ENCODE results near the gene SALL3.

The SALL3 gene

DNA sequence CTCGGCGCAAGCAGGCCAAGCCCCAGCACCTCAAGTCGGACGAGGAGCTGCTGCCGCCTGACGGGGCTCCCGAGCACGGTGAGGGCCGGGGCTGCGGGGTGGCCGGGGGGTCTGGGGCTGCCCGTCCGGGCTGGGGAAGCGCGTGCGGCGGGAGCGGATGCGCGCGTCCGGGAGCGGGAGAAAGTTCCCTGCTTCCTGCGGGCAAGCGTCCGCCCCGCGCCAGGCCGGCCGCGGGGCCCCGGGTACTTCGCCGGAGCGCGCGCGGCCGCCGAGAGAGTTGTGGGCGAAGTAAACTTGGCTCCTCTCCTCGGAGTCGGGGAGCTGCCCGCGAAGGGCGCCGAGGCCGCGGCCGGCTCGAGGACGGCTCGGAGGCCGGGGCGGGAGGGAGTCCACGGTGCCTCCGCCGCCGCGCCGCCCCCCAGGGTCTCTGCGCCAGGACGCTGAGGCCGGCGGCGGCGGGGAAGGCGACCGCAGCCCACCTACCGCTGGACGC, 707 bp downstream of the SALL3 start:
- TF ChIP-seq, protein P1, sequence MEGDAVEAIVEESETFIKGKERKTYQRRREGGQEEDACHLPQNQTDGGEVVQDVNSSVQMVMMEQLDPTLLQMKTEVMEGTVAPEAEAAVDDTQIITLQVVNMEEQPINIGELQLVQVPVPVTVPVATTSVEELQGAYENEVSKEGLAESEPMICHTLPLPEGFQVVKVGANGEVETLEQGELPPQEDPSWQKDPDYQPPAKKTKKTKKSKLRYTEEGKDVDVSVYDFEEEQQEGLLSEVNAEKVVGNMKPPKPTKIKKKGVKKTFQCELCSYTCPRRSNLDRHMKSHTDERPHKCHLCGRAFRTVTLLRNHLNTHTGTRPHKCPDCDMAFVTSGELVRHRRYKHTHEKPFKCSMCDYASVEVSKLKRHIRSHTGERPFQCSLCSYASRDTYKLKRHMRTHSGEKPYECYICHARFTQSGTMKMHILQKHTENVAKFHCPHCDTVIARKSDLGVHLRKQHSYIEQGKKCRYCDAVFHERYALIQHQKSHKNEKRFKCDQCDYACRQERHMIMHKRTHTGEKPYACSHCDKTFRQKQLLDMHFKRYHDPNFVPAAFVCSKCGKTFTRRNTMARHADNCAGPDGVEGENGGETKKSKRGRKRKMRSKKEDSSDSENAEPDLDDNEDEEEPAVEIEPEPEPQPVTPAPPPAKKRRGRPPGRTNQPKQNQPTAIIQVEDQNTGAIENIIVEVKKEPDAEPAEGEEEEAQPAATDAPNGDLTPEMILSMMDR (IDR thresholded peaks at IDR 0.05; ENCODE audit: insufficient read depth, low read depth, low read length, missing control alignments) = no peak
- no peak overlapping the region for H3K4me3 ChIP-seq (ENCODE audit: low read depth, low read length)
- no peak for DNase-seq (ENCODE audit: low read depth)

DNA sequence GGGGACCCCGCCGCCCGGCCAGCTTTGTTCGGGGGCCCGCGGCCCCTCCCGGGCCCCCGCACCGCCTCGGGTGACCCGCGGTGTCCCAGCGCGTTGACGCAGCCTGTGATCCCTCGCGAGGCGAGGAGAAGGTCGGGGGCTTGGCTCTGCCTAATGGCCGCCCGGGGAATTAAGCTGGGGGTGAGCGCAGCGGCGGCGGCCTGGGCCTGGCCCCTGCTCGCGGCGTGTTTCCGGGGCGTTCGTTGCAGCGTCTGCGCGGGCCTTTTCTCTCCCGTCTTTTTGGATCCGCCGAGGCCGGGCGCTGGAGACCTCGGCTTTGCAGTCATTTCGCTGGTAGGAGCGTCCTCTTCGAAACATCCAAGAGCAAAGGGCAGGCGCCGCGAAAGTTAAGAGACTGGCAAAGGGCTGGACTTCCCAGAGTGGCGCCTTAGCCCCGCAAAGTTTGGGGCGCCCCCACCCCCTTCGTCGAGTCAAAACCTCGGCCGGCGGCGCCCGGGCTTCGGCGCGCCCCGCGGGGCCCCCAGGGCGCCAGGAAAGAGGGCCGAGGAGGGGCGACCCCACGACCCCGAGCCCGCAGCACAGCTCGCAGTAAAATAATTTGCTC, 1.3 kb downstream of the SALL3 start:
- TF ChIP-seq, protein P1 (IDR thresholded peaks at IDR 0.05; ENCODE audit: insufficient read depth, low read depth, low read length, missing control alignments) = no peak
- DNase-seq (ENCODE audit: low read depth) = no peak
- no peak overlapping the region for H3K4me3 ChIP-seq (ENCODE audit: low read depth, low read length)

DNA sequence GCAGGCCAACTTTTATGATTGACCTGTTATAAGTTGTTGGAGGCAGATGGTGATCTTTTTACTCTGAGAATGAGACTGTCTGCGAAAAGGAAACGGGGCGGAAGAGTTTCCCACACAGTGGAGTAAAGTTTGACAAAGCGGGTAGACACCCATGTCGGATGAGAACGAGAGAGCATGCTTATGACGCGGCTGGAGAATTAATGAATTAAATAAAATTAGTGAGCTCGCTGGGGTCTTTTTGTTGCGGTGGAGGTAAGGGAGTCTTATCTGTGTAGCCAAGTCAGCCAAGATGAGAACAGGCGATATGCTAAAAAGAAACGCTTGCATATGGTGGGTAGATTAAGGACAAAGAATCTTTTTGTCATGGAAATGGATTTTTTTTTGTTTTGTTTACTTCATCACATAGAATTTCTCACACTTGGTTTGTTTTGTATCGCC, 1.8 kb downstream of the SALL3 start:
- TF ChIP-seq, protein P1 (IDR thresholded peaks at IDR 0.05; ENCODE audit: insufficient read depth, low read depth, low read length, missing control alignments) = no peak
- no peak overlapping the region for H3K4me3 ChIP-seq (ENCODE audit: low read depth, low read length)
- DNase-seq (ENCODE audit: low read depth) = no peak

DNA sequence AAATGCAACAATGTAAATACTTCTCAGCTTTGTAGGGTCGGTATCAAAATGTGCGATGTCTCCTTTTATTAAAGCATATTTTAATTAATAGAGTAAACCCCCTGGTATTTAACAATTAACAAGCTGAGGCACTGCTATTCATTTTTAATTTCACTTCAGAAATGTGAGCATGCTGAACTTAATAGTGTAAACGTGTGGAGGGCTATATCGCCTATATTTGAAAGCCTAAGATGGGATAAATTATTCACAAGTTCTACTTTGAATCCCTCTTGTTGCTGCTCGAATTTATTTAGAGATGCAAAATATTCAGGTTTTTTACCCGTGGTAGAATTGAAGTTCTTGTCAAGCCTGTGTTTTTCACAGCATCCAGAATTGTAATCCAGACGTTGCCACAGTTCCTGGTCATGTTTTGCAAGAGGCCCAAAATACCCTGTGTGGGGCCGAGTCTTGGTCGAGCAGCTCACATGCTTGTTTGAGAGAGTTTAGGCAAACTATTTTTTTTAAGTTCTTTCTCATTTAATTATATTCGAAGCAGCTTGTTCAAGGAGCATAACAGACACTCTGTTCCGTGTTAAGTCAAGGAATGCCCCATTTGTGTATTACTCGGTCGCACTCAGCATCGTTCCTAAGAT, 2.5 kb downstream of the SALL3 start:
- no peak overlapping the region for H3K4me3 ChIP-seq (ENCODE audit: low read depth, low read length)
- TF ChIP-seq, protein P1 (IDR thresholded peaks at IDR 0.05; ENCODE audit: insufficient read depth, low read depth, low read length, missing control alignments) = no peak
- DNase-seq (ENCODE audit: low read depth) = no peak

DNA sequence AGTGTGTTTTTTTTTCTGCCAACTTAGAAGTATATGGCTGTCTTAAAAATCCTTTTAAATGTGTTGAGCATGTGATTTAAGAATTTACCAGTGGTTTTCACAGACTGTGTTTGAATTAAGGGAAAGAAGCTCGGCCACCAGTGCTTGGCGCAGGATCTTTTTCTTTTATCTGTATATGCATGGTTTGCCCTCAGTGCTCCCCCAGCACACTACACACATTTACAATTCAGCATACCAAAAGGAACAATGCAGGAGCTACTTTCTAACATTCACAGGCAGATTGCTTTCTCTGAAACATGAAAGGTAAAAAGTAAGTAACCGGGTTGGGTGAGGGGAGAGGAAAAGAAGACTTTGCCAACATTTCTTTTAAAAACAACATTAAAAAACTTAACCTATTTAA, 3.9 kb downstream of the SALL3 start:
- DNase-seq (ENCODE audit: low read depth) = no peak
- no peak overlapping the region for H3K4me3 ChIP-seq (ENCODE audit: low read depth, low read length)
- TF ChIP-seq, protein P1 (IDR thresholded peaks at IDR 0.05; ENCODE audit: insufficient read depth, low read depth, low read length, missing control alignments) = no peak

DNA sequence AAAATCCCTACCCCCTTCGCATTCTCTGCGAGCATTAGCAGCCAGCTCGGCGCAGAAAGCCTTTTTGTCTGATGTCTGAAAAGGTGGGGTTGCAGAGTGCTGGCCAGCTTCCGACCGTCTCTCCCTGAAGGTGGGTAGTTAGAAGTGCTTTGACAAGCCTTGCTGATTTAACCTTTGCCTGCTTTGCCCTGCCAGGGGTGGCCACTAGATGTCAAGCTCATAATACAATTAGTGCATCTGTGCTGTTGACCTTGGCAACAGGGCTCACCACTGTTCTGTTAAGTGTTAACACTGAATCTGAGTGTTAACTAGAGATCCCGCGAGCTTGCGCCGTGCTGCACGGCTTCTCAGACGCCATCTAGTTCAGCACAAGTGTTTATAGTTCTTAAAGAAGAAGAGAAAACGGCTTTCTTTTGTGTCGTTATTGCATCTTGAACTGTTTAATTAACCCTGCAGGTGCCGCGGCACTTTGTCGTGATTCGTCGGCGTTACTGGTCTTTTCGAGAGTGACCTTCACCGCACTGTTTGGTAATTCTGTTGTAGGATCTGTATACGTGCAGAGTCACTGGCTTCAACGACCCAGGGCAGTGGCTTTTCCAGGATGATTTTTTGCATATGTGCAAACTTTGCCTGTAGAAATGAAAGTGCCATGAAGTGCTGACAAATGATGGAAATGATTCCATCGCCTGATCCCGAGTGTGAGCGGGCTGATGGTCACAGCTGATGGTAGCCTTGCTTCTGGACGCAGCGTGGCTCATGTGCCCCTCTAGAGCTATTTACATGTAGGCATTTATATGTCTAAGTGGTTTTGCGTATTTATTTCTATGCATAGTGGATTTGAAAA, 5.5 kb downstream of the SALL3 start:
- no peak overlapping the region for H3K4me3 ChIP-seq (ENCODE audit: low read depth, low read length)
- TF ChIP-seq, protein P1 (IDR thresholded peaks at IDR 0.05; ENCODE audit: insufficient read depth, low read depth, low read length, missing control alignments) = peak; percentile 30
- DNase-seq (ENCODE audit: low read depth) = peak; percentile 16
